H9 (cell line): Measurements from ENCODE around the gene SPATA2L. TPM values are rescaled to one million over a fixed set of nuclear protein-coding genes. Genes with fewer than 3 reads are reported as not detected.

ENCODE experiments used
- DNase-seq: peaks from one replicate; pipeline ENCODE4 v3.0.0-alpha.2; 2017
- H2AFZ ChIP-seq: one replicate; pipeline ENCODE4 v1.6.1; 2013; ENCODE audit warnings: mild to moderate bottlenecking, low read length, control low read depth, moderate library complexity
- H2AK5ac ChIP-seq: 2 replicates; pipeline ENCODE4 v1.6.1; 2013; ENCODE audit warnings: low read length, control low read depth, mixed read lengths; ENCODE audit not compliant: insufficient read length
- H2BK120ac ChIP-seq: one replicate; pipeline ENCODE4 v1.6.1; 2013; ENCODE audit warnings: low read depth, mild to moderate bottlenecking, low read length, control low read depth, inconsistent platforms; ENCODE audit not compliant: poor library complexity, severe bottlenecking
- H2BK12ac ChIP-seq: 2 replicates; pipeline ENCODE4 v1.6.1; 2013; ENCODE audit warnings: low read length, control low read depth, mixed read lengths, low read depth; ENCODE audit not compliant: insufficient read length
- H2BK15ac ChIP-seq: 2 replicates; pipeline ENCODE4 v1.6.1; 2013; ENCODE audit warnings: low read depth, low read length, control low read depth
- H2BK20ac ChIP-seq: one replicate; pipeline ENCODE4 v1.6.1; 2013; ENCODE audit warnings: low read depth, mild to moderate bottlenecking, low read length, control low read depth, inconsistent platforms; ENCODE audit not compliant: poor library complexity, severe bottlenecking
- H2BK5ac ChIP-seq: 2 replicates; pipeline ENCODE4 v1.6.1; 2013; ENCODE audit warnings: low read length, control low read depth, mixed read lengths; ENCODE audit not compliant: insufficient read length
- H3K14ac ChIP-seq: 2 replicates; pipeline ENCODE4 v1.6.1; 2013; ENCODE audit warnings: low read length, control low read depth; ENCODE audit not compliant: insufficient read depth
- H3K18ac ChIP-seq: 2 replicates; pipeline ENCODE4 v1.6.1; 2013; ENCODE audit warnings: low read depth, mild to moderate bottlenecking, mixed read lengths, low read length, control low read depth; ENCODE audit not compliant: insufficient read length
- H3K23ac ChIP-seq: 2 replicates; pipeline ENCODE4 v1.6.1; 2013; ENCODE audit warnings: low read length, control low read depth, mixed read lengths, low read depth; ENCODE audit not compliant: insufficient read length
- H3K23me2 ChIP-seq: 2 replicates; pipeline ENCODE4 v1.6.1; 2013; ENCODE audit warnings: low read depth, mild to moderate bottlenecking, mixed read lengths, low read length, control low read depth; ENCODE audit not compliant: insufficient read length, poor library complexity, severe bottlenecking
- H3K27ac ChIP-seq: 2 replicates; pipeline ENCODE4 v1.5.1; 2013; ENCODE audit warnings: low read length, control low read depth, mixed read lengths, low read depth; ENCODE audit not compliant: insufficient read length
- H3K27me3 ChIP-seq: 2 replicates; pipeline ENCODE4 v1.6.1; 2013; ENCODE audit warnings: low read length, control low read depth, inconsistent platforms; ENCODE audit not compliant: insufficient read depth
- H3K4ac ChIP-seq: 2 replicates; pipeline ENCODE4 v1.6.1; 2013; ENCODE audit warnings: low read depth, mild to moderate bottlenecking, control low read depth, inconsistent platforms, low read length, moderate library complexity
- H3K4me1 ChIP-seq: 2 replicates; pipeline ENCODE4 v1.6.1; 2013; ENCODE audit warnings: low read length, control low read depth, inconsistent platforms; ENCODE audit not compliant: insufficient read depth
- H3K4me2 ChIP-seq: 2 replicates; pipeline ENCODE4 v1.6.1; 2013; ENCODE audit warnings: low read length, control low read depth, mixed read lengths; ENCODE audit not compliant: insufficient read length, insufficient read depth
- H3K56ac ChIP-seq: 2 replicates; pipeline ENCODE4 v1.6.1; 2013; ENCODE audit warnings: low read depth, mild to moderate bottlenecking, mixed read lengths, low read length, control low read depth; ENCODE audit not compliant: insufficient read length
- H3K79me1 ChIP-seq: 2 replicates; pipeline ENCODE4 v1.6.1; 2013; ENCODE audit warnings: low read depth, mild to moderate bottlenecking, moderate library complexity, low read length, control low read depth, inconsistent platforms; ENCODE audit not compliant: insufficient read depth, poor library complexity, severe bottlenecking
- H3K79me2 ChIP-seq: 2 replicates; pipeline ENCODE4 v1.6.1; 2013; ENCODE audit warnings: low read length, control low read depth, inconsistent platforms; ENCODE audit not compliant: insufficient read depth
- H3K9ac ChIP-seq: 2 replicates; pipeline ENCODE4 v1.6.1; 2013; ENCODE audit warnings: low read length, control low read depth, mixed read lengths; ENCODE audit not compliant: insufficient read length; ENCODE audit errors: extremely low read depth
- H3K9me3 ChIP-seq: one replicate; pipeline ENCODE4 v1.6.1; 2013; ENCODE audit warnings: low read depth, low read length, inconsistent platforms; ENCODE audit not compliant: control insufficient read depth
- H3T11ph ChIP-seq: one replicate; pipeline ENCODE4 v1.6.1; 2013; ENCODE audit warnings: mild to moderate bottlenecking, low read length, control low read depth, inconsistent platforms
- H4K20me1 ChIP-seq: one replicate; pipeline ENCODE4 v1.6.1; 2013; ENCODE audit not compliant: control insufficient read depth, insufficient read length, insufficient read depth
- H4K5ac ChIP-seq: 2 replicates; pipeline ENCODE4 v1.6.1; 2013; ENCODE audit warnings: low read depth, mild to moderate bottlenecking, mixed read lengths, low read length, control low read depth; ENCODE audit not compliant: insufficient read length
- H4K8ac ChIP-seq: replicated peaks from 2 replicates; pipeline ENCODE4 v1.6.1; 2013; ENCODE audit warnings: low read length, control low read depth, mixed read lengths, low read depth; ENCODE audit not compliant: insufficient read length
- H4K91ac ChIP-seq: 2 replicates; pipeline ENCODE4 v1.6.1; 2013; ENCODE audit warnings: low read depth, mild to moderate bottlenecking, moderate library complexity, mixed read lengths, low read length, control low read depth; ENCODE audit not compliant: insufficient read length
- H3K27ac Mint-ChIP-seq, 3 experiments: 2 replicates in 2 of 3; 3 replicates in 1 of 3; pipeline ENCODE4 v1.8.0; 2020 to 2021; ENCODE audit warnings: mixed read lengths in 3 of 3, mild to moderate bottlenecking in 1 of 3, moderate library complexity in 1 of 3
- H3K27me3 Mint-ChIP-seq: 2 replicates; pipeline ENCODE4 v1.8.0; 2021; ENCODE audit warnings: low read depth, mild to moderate bottlenecking, moderate library complexity, mixed read lengths
- H3K36me3 Mint-ChIP-seq, 3 experiments: 2 replicates in 2 of 3; 3 replicates in 1 of 3; pipeline ENCODE4 v1.8.0; 2020 to 2021; ENCODE audit warnings: low read depth in 3 of 3, mixed read lengths in 3 of 3; ENCODE audit not compliant: insufficient read depth in 1 of 3
- H3K4me1 Mint-ChIP-seq, 2 experiments: 2 replicates each; pipeline ENCODE4 v1.8.0; 2020; ENCODE audit warnings: mixed read lengths in 2 of 2
- H3K4me3 Mint-ChIP-seq, 2 experiments: 2 replicates in 1 of 2; 3 replicates in 1 of 2; pipeline ENCODE4 v1.8.0; 2020 to 2021; ENCODE audit warnings: mild to moderate bottlenecking in 2 of 2, mixed read lengths in 2 of 2, moderate library complexity in 1 of 2
- H3K9me3 Mint-ChIP-seq, 2 experiments: 2 replicates in 1 of 2; 3 replicates in 1 of 2; pipeline ENCODE4 v1.8.0; 2020; ENCODE audit warnings: mild to moderate bottlenecking in 2 of 2, mixed read lengths in 2 of 2, moderate library complexity in 1 of 2
- WGBS: extraction: QIAGEN DNeasy Blood & Tissue Kit; methylation state at CpG from one replicate; pipeline ENCODE4 v1.1.7; 2013; ENCODE audit warnings: missing lambda C conversion rate, low lambda C conversion rate, mixed read lengths; ENCODE audit not compliant: insufficient read length; ENCODE audit errors: extremely low coverage; 5-methylcytosine and 5-hydroxymethylcytosine counted together
- total RNA-seq: library from RNA; stranded (reverse); gene quantifications from 2 replicates; pipeline ENCODE4 v1.2.1, GENCODE V29; 2021
- TF ChIP-seq, protein P1 (sequence below): fragments of 200-600 bp; sonication (generic); conservative IDR thresholded peaks from 3 replicates; pipeline ENCODE4 v1.8.0; 2021; ENCODE audit warnings: antibody characterized with exemption, mild to moderate bottlenecking

SPATA2L gene
- total RNA-seq, 1 experiment from 2014 or later: 27.1 TPM

DNA sequence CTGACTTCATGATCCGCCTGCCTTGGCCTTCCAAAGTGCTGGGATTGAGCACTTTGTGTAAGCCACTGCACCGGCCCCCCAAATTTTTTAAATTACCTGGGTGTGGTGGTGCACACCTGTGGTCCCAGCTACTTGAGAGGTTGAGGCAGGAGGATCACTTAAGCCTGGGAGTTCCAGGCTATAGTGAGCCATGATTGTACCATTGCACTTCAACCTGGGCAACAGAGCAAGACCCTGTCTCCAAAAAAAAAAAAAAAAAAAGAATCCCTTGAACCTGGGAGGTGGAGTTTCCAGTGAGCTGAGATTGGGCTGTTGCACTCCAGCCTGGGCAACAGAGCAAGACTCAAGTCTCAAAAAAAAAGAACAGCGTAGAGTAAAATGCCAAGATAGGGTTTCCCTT is 35.0 kb upstream of the SPATA2L start:
- no peak overlapping the region for H2BK20ac ChIP-seq
- no peak overlapping the region for H3K4me2 ChIP-seq
- Mint-ChIP-seq H3K4me1 (no peaks in the 10 kb centered on the region), H3K4me3 (no peak overlapping the region), H3K36me3 (peaks cover 62 to 94% (median 92%) of the 10 kb centered on the region in 3 experiments; a peak in 6 of 7 replicates), H3K9me3 (no peaks in the 10 kb centered on the region; a peak in 1 of 5 replicates), H3K27me3 (no peaks in the 10 kb centered on the region; the same call in 1 of the 2 replicates), H3K27ac (no peak overlapping the region)
- H2BK120ac ChIP-seq: no peak overlapping the region
- no CpG with 5 or more reads among the region's 3 CpGs for WGBS
- H3K14ac ChIP-seq: no peak overlapping the region
- no peak overlapping the region for H2BK15ac ChIP-seq
- no peaks in the 10 kb centered on the region for H3K4me1 ChIP-seq
- H2BK12ac ChIP-seq: no peak overlapping the region
- no peak overlapping the region for H4K8ac ChIP-seq
- H3K27ac ChIP-seq: no peak overlapping the region
- H3K18ac ChIP-seq: no peak overlapping the region
- no peak overlapping the region for H2BK5ac ChIP-seq
- H3K79me2 ChIP-seq: no peaks in the 10 kb centered on the region
- H2AFZ ChIP-seq: no peak overlapping the region
- H3K56ac ChIP-seq: no peak overlapping the region
- no peaks in the 10 kb centered on the region for H3K23me2 ChIP-seq
- H4K91ac ChIP-seq: no peak overlapping the region
- H4K5ac ChIP-seq: no peak overlapping the region
- no peak for DNase-seq
- H3K9me3 ChIP-seq: no peaks in the 10 kb centered on the region
- no peak overlapping the region for H3K9ac ChIP-seq
- H3K23ac ChIP-seq: no peak overlapping the region
- no peaks in the 10 kb centered on the region for H3K79me1 ChIP-seq
- no peak overlapping the region for H2AK5ac ChIP-seq
- TF ChIP-seq, protein P1, sequence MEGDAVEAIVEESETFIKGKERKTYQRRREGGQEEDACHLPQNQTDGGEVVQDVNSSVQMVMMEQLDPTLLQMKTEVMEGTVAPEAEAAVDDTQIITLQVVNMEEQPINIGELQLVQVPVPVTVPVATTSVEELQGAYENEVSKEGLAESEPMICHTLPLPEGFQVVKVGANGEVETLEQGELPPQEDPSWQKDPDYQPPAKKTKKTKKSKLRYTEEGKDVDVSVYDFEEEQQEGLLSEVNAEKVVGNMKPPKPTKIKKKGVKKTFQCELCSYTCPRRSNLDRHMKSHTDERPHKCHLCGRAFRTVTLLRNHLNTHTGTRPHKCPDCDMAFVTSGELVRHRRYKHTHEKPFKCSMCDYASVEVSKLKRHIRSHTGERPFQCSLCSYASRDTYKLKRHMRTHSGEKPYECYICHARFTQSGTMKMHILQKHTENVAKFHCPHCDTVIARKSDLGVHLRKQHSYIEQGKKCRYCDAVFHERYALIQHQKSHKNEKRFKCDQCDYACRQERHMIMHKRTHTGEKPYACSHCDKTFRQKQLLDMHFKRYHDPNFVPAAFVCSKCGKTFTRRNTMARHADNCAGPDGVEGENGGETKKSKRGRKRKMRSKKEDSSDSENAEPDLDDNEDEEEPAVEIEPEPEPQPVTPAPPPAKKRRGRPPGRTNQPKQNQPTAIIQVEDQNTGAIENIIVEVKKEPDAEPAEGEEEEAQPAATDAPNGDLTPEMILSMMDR: no peak
- H3K27me3 ChIP-seq: no peaks in the 10 kb centered on the region
- no peak overlapping the region for H3K4ac ChIP-seq
- H4K20me1 ChIP-seq: no peaks in the 10 kb centered on the region
- no peak overlapping the region for H3T11ph ChIP-seq
